Activated naive CD4-positive, alpha-beta T cell treated with anti-CD3 and anti-CD28 coated beads, Interleukin-2, amount 50 U/mL, for 24 hours (primary cell): ENCODE measurements around the gene THBD.

Experiments
- H3K27ac Mint-ChIP-seq: one replicate; pipeline ENCODE4 v1.8.0; 2021; ENCODE audit warnings: mild to moderate bottlenecking, mixed read lengths
- H3K27me3 Mint-ChIP-seq: one replicate; pipeline ENCODE4 v1.8.0; 2021; ENCODE audit warnings: mixed read lengths
- H3K36me3 Mint-ChIP-seq: one replicate; pipeline ENCODE4 v1.8.0; 2021; ENCODE audit warnings: mixed read lengths
- H3K4me1 Mint-ChIP-seq: one replicate; pipeline ENCODE4 v1.8.0; 2021; ENCODE audit warnings: mixed read lengths
- H3K4me3 Mint-ChIP-seq: one replicate; pipeline ENCODE4 v1.8.0; 2021; ENCODE audit warnings: mild to moderate bottlenecking, mixed read lengths
- H3K9me3 Mint-ChIP-seq: one replicate; pipeline ENCODE4 v1.8.0; 2021; ENCODE audit warnings: mixed read lengths

Gene THBD

DNA sequence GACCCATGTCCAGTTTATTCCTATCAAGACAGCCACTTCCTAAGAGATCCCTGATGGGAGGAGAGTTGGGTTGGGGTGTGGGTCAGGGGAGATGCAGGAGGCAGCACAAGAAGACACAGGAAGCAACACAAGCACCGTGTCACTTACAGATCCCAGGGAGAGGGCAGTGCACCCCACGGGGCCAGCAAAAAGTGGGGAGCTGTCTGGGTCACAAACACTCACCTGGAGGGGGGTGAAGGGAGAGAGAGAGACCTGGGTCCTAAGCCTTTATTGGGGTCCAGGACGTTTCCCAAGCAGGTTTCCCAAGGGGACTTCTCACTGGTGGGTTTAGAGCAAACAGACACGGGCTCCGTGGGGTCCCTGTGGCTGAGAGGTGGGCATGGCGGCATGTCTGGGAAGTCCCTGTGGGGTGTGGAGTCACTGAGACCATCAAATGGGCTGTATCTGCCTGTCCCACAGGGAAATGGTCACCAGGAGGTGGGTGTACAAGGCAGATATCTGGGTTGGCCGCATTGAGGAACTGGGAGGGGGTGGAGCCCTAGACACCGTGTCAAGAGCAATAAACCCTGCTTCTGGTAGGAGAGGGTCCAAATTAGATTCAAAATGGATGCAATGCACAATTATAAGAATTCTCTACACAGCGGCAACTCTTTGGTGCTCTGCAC, 38.2 kb upstream of the THBD start:
- Mint-ChIP-seq H3K36me3 (no peaks in the 10 kb centered on the region), H3K27ac (no peak overlapping the region), H3K4me3 (no peak overlapping the region), H3K9me3 (no peaks in the 10 kb centered on the region), H3K27me3 (no peaks in the 10 kb centered on the region), H3K4me1 (no peaks in the 10 kb centered on the region)

- H3K9me3 Mint-ChIP-seq = no peaks in the 10 kb centered on the region
- no peak overlapping the region for H3K27ac Mint-ChIP-seq
- H3K36me3 Mint-ChIP-seq = no peaks in the 10 kb centered on the region
- no peaks in the 10 kb centered on the region for H3K4me1 Mint-ChIP-seq
- H3K4me3 Mint-ChIP-seq = no peak overlapping the region
- no peaks in the 10 kb centered on the region for H3K27me3 Mint-ChIP-seq
Observed at GRCh38 chr20:23086931-23087411, 37.5 kb upstream of the THBD start.

DNA sequence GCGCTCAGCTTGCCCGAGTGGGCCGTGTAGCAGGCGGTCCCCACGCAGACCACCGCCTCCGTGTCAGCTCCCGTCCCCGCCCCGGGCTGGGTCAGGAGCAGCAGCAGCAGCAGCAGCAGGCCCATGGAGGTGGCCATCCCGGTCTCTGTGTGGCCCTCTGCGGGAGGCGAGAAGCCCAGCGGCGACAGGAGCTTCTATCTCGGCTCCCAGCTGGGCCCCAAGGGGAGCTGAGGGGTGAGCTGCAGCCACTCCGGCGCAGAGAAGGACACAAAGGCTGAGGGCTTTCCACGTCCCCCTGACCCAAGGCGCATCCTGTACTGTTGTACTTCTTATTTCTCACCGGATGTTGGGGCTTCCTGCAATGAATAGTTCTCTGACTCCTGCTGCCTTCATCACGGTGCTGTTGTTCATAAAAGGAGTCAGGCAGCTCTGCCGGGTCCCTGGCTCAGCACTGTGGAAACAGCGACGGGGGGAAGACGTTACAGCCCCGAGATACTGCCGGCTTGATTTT, 36.6 kb upstream of the THBD start, which contains the start of gene CD93:
Gene CD93 (minus strand): TSS at position 269 of the 511 bp plus-strand sequence. CDS start 132 bp downstream, at position 137.
- Mint-ChIP-seq H3K9me3 (no peaks in the 10 kb centered on the region), H3K36me3 (no peaks in the 10 kb centered on the region), H3K27me3 (no peaks in the 10 kb centered on the region), H3K27ac (no peak within 1 kb of the TSS), H3K4me3 (no peak within 1 kb of the TSS), H3K4me1 (no peaks in the 10 kb centered on the region)

DNA sequence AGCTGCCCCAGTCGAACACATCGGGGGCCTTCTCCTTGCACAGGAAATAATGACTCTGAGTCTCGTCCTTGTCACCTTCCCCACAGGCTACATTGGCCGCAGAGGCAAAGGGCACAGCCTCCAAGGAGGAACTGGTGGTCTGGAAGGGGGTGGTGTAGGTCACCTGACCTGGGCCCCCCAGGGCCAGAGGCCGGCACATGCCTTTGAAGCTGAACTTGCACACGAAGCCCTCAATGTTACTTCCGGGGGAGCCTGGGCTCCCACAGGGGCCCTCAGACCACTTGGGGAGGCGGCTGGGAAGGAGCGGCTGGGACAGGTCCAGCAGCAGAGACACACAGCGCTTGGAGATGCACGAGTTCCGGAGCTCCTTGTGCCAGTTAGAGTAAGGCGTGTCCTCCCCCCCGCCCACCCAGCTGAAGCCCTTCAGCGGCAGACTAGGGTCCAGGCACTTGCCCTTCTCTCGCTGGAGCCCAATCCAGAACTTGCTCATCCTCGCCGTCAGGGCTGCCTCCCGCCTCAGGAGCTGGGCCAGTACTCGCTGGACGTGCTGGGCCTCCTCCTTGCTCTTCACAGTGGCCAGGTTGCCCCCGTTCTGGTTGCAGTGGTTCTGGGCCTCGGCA, 36.1 kb upstream of the THBD start:
- H3K4me3 Mint-ChIP-seq = no peak overlapping the region

DNA sequence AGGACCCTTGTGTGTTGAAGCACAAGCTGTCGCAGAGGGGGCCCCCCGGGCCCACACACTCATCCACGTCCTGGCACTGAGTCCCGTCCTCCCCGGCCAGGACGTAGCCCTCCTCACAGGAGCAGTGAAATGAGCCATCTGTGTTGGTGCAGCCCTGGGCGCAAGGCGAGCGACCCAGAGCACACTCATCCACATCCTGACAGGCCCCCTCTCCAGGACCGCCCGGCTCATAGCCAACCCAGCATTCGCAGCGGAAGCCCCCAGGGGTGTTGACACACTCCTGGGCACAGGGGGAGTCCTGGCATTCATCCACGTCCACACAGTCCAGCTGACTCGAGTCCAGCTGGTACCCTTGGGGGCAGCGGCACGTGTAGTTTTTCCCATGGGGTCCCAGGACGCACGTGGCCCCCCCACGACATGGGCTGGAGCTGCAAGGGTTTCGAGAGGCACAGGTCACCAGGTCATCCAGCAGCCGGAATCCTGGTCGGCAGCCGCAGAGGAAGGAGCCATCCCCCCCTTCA, 35.4 kb upstream of the THBD start:
- no peak overlapping the region for H3K4me3 Mint-ChIP-seq
- H3K4me1 Mint-ChIP-seq = no peaks in the 10 kb centered on the region
- H3K9me3 Mint-ChIP-seq = no peaks in the 10 kb centered on the region
- no peaks in the 10 kb centered on the region for H3K27me3 Mint-ChIP-seq
- no peaks in the 10 kb centered on the region for H3K36me3 Mint-ChIP-seq
- H3K27ac Mint-ChIP-seq = no peak overlapping the region

More for the DNA sequence above, 36.1 kb upstream of the THBD start:
- H3K27ac Mint-ChIP-seq = no peak overlapping the region
- no peaks in the 10 kb centered on the region for H3K27me3 Mint-ChIP-seq
- no peaks in the 10 kb centered on the region for H3K36me3 Mint-ChIP-seq
- H3K9me3 Mint-ChIP-seq = no peaks in the 10 kb centered on the region
- no peaks in the 10 kb centered on the region for H3K4me1 Mint-ChIP-seq

- Mint-ChIP-seq H3K4me3 (no peak overlapping the region), H3K36me3 (no peaks in the 10 kb centered on the region), H3K27ac (no peak overlapping the region), H3K27me3 (no peaks in the 10 kb centered on the region), H3K9me3 (no peaks in the 10 kb centered on the region), H3K4me1 (no peaks in the 10 kb centered on the region)
Observed at GRCh38 chr20:23084282-23084844, 34.9 kb upstream of the THBD start.

GRCh38 chr20:23083553-23084220, 34.2 kb upstream of the THBD start:
- Mint-ChIP-seq H3K27ac (no peak overlapping the region), H3K4me3 (no peak overlapping the region), H3K36me3 (no peaks in the 10 kb centered on the region), H3K4me1 (no peaks in the 10 kb centered on the region), H3K27me3 (no peaks in the 10 kb centered on the region), H3K9me3 (no peaks in the 10 kb centered on the region)

DNA sequence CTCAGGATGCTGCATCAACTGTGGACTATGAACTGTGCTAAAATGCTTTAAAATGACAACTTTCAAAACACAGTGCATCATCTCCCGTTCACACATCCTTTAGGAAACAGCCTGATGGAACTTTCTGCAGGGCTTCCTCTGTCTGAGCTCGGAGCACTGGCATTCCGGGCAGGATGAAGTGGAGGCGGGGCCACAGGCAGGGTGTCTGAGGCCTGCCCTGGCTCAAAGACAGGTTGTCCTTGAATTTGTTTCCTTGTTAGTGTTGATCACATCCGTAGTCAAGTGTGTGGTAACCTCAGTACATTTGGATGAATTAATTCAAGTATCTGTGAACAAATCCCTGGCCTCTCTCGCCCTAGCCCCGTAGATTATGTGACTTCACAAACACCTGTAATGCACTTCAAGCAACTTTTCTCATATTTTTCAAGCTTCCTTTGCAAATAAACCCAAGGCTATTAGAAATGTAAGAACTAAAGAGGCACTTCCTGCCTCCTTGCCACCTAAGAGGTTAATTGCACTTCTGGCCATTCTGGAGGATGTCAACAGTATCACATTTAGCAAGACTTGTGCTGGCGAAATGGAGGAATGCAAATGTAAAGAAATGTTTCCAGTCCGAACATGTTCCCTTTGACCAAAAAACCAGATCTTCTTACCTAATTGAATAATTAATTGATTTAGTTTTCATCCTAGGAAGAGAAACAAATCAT, 33.5 kb upstream of the THBD start:
- H3K4me3 Mint-ChIP-seq = no peak overlapping the region
- no peak overlapping the region for H3K27ac Mint-ChIP-seq
- no peaks in the 10 kb centered on the region for H3K4me1 Mint-ChIP-seq
- H3K27me3 Mint-ChIP-seq = no peaks in the 10 kb centered on the region
- no peaks in the 10 kb centered on the region for H3K36me3 Mint-ChIP-seq
- no peaks in the 10 kb centered on the region for H3K9me3 Mint-ChIP-seq

DNA sequence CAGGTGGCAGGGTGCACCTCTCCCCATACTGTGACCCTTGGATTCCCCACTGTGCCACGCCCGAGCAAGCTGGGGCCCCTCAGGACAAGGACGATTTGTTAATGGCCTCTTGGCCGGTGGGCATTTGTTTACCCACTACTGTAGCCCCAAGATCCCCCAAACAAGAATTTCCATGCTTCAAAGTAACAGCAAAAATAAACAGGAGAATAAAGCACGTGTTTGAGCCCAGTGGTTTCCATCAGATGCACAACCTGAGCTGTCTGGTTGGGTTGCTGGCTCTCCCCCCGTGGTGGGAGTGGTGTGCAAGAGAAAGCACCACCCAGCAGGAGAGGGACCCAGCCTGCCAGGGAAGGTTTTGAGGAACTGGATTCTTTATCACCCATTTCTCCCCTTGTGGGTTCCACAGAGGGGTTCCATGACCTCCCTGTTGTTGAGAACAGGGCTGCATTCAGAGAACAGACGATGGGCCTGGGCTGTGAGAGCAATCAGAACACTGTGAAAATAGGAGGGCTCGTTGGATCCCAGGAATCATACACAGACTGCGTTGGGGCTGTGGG, 31.9 kb upstream of the THBD start:
- Mint-ChIP-seq H3K4me1 (no peaks in the 10 kb centered on the region), H3K27me3 (no peaks in the 10 kb centered on the region), H3K27ac (no peak overlapping the region), H3K4me3 (no peak overlapping the region), H3K36me3 (no peaks in the 10 kb centered on the region), H3K9me3 (no peaks in the 10 kb centered on the region)

- Mint-ChIP-seq H3K9me3 (no peaks in the 10 kb centered on the region), H3K4me3 (no peak overlapping the region), H3K27me3 (peaks cover 2% of the 10 kb centered on the region), H3K36me3 (no peaks in the 10 kb centered on the region), H3K4me1 (no peaks in the 10 kb centered on the region), H3K27ac (no peak overlapping the region)
Observed at GRCh38 chr20:23080521-23080920, 31.0 kb upstream of the THBD start.

DNA sequence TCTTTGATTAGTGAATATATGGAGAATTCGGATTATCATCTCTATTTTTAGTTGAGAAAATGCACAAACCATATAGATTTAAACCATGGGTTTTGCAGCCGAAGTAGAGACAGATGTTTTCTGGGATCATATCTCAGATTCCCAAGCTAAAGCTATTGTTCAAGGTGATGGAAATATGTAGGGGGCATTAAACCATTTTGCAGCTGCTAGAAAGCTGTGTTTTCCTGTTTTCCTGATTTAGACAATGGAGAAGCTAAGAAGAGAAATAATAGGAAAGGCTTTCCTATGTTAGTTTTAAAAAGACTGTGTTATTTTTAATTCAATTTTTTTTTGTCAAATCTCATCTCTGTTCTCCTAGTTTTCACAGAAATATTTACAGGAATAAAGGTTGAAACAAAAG, 30.5 kb upstream of the THBD start:
- peaks cover 2% of the 10 kb centered on the region for H3K27me3 Mint-ChIP-seq
- H3K36me3 Mint-ChIP-seq = no peaks in the 10 kb centered on the region
- H3K4me1 Mint-ChIP-seq = no peaks in the 10 kb centered on the region
- no peaks in the 10 kb centered on the region for H3K9me3 Mint-ChIP-seq
- H3K27ac Mint-ChIP-seq = no peak overlapping the region
- no peak overlapping the region for H3K4me3 Mint-ChIP-seq

- Mint-ChIP-seq H3K36me3 (no peaks in the 10 kb centered on the region), H3K9me3 (no peaks in the 10 kb centered on the region), H3K4me3 (no peak overlapping the region), H3K27me3 (peaks cover 2% of the 10 kb centered on the region), H3K4me1 (no peaks in the 10 kb centered on the region), H3K27ac (no peak overlapping the region)
Observed at GRCh38 chr20:23079016-23079351, 29.5 kb upstream of the THBD start.

DNA sequence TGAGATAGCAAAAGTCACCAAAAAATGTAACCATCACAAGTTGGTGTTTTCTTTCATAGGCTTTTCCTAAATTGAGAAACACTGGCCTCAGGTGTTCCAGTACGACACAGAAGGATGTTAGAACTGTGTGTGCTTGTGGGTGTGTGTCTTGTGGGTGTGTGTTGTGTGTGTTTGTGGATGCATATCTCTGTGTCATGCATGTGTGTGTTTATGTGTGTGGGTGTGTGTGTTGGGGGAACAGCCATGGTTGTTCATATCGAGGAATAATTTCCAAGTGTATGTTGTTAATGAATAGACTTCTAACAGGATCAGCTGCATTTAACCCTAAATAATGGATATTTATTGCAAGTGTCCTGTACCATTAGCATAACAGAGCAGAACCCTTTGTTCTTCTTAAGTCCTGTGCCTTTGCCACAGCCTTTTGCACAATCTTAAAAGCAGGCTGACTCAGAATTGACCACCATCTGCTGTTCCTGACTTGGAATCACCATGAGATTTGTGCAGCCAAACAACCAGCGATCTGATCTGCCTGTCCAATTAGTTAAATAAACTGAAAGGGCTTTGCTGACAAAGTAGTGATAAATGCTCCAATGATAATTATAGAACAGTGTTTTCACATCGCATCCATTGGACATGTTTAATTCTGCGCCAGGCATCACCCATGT, 29.0 kb upstream of the THBD start:
- Mint-ChIP-seq H3K36me3 (no peaks in the 10 kb centered on the region), H3K27ac (no peak overlapping the region), H3K27me3 (peaks cover 2% of the 10 kb centered on the region), H3K4me1 (no peaks in the 10 kb centered on the region), H3K4me3 (no peak overlapping the region), H3K9me3 (no peaks in the 10 kb centered on the region)

- Mint-ChIP-seq H3K9me3 (no peaks in the 10 kb centered on the region), H3K4me3 (no peak overlapping the region), H3K36me3 (no peaks in the 10 kb centered on the region), H3K27me3 (peaks cover 2% of the 10 kb centered on the region), H3K4me1 (no peaks in the 10 kb centered on the region), H3K27ac (no peak overlapping the region)
Observed at GRCh38 chr20:23077277-23077676, 27.8 kb upstream of the THBD start.
